ENCODE measurements around the gene ADD2.

Gene ADD2

DNA sequence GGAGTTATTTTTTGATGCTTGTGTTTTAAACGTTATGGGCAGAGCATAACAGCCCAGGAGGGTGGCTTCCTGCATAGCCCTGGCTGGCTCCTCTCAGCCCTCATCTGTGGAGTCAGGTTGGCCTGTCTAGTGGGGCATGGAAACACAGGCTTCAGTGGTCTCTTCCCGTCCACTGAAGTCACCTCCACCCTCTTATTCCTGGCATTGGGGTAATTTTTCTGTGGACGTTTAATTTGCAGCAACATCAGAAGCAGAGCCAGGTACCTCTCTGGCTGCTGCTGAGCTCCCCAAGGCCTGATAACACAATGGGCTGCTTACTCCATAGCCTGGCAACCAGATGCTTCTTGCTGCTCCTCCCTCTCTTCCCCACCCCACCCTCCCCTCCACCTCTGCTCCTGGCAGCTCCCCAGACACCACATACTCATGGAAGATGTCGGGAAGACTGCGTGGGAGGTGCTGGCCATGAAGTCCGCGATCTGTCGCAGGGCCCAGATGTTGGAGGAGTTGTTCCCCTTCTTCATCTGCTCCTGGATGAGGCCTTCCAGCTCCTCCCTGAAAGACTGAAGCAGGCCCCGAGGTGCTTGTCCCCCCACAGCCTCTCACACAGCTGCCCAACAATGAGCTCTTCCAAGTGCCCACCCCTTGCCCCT lies 64.0 kb downstream of the ADD2 start:
- Histone ChIP-seq H3K9me3 (ENCODE audit: control insufficient read depth, insufficient read depth, low read length) (no peaks in the 10 kb centered on the region), H3K4me3 (ENCODE audit: low read depth, low read length) (no peak overlapping the region), H3K27me3 (ENCODE audit: control insufficient read depth, insufficient read depth, low read length) (no peaks in the 10 kb centered on the region), H3K36me3 (ENCODE audit: control insufficient read depth, insufficient read depth, low read length) (peaks cover 20% of the 10 kb centered on the region), H3K9ac (ENCODE audit: low read depth, low read length) (no peak overlapping the region), H3K4me1 (ENCODE audit: control insufficient read depth, insufficient read depth, low read length) (no peaks in the 10 kb centered on the region)

DNA sequence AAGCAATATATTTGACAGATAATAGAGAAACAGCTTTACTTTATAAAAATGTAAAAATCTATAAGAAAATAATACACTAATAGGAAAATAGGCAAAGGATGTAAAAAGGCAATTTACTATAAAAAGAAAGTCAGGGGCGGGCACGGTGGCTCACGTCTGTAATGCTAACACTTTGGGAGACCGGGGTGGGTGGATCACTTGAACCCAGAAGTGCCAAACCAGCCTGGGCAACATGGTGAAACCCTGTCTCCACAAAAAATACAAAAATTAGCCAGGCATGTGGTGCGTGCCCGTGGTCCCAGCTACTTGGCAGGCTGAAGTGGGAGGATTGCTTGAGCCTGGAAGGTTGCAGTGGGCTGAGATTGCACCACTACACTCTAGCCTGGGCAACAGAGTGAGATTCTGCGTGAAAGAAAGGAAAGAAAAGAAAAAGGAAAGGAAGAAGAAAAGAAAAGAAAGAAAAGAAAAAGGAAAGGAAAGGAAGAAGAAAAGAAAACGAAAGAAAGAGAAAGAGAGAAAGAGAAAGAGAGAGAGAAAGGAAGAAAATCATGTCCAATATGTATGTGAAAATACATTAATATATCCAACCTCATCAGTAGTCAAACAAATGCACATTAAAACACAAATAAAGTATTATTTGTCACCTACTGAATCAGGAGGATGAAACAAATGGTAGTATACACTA lies 65.1 kb downstream of the ADD2 start:
- Histone ChIP-seq H3K4me3 (ENCODE audit: low read depth, low read length) (no peak overlapping the region), H3K9ac (ENCODE audit: low read depth, low read length) (no peak overlapping the region), H3K9me3 (ENCODE audit: control insufficient read depth, insufficient read depth, low read length) (no peaks in the 10 kb centered on the region), H3K4me1 (ENCODE audit: control insufficient read depth, insufficient read depth, low read length) (no peaks in the 10 kb centered on the region), H3K36me3 (ENCODE audit: control insufficient read depth, insufficient read depth, low read length) (peaks cover 20% of the 10 kb centered on the region), H3K27me3 (ENCODE audit: control insufficient read depth, insufficient read depth, low read length) (no peaks in the 10 kb centered on the region)

DNA sequence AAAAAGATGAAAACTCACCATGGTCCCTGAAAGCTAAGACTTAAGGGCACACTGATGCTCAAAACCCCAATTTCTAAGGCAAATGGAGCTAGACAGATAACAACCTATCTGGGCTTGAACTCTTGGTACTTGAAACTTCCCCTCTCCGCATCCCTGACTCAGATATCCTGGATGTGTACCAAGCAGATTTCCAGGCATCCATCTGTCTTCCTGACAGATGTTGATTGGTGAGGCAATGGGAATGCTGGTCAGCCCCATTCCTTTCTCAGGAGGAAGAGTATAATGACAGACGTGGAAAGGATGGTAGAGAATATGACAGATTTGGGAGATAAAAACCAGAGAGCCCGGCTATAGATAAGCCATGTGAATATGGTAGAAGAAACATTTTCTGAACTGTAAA lies 69.2 kb downstream of the ADD2 start:
- Histone ChIP-seq H3K27me3 (ENCODE audit: control insufficient read depth, insufficient read depth, low read length) (no peaks in the 10 kb centered on the region), H3K9ac (ENCODE audit: low read depth, low read length) (no peak overlapping the region), H3K9me3 (ENCODE audit: control insufficient read depth, insufficient read depth, low read length) (no peaks in the 10 kb centered on the region), H3K4me1 (ENCODE audit: control insufficient read depth, insufficient read depth, low read length) (no peaks in the 10 kb centered on the region), H3K4me3 (ENCODE audit: low read depth, low read length) (no peak overlapping the region), H3K36me3 (ENCODE audit: control insufficient read depth, insufficient read depth, low read length) (peaks cover 14% of the 10 kb centered on the region)

DNA sequence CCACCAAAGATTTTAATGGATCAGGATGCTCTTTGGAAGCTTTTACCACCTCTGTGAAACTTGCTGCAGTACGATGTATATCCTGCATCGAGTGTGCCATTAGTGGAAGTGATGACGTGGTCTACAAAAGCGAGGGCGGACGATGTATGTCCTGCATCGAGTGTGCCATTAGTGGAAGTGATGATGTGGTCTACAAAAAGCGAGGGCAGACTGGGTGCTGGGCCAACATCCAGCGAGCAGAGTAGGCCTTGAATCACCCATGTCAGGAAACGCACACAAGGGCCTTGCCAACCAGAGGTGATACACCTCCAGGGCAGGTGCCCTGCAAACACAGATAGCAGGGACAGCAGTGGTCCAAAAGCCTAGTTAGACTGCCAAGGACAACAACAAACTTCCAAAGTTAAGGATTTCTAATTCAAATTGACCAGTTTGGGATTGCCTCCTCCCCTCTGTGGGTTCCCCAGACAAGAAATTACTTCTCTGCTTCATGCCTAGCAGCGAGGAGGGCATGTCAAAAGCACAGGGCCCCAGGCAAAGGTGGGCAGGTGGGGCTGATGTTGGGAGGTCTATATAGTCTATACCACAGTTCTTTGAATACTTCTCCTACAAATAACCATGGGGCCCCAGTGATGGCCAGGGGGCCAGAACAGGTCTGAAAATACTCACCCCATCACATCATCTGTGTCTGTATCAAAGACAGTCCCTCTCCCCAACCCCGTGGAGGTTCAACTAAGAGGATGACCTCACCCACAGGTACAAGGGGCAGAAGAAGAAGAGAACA lies 70.2 kb downstream of the ADD2 start:
- Histone ChIP-seq H3K9ac (ENCODE audit: low read depth, low read length) (no peak overlapping the region), H3K4me1 (ENCODE audit: control insufficient read depth, insufficient read depth, low read length) (no peaks in the 10 kb centered on the region), H3K36me3 (ENCODE audit: control insufficient read depth, insufficient read depth, low read length) (peaks cover 17% of the 10 kb centered on the region), H3K9me3 (ENCODE audit: control insufficient read depth, insufficient read depth, low read length) (no peaks in the 10 kb centered on the region), H3K4me3 (ENCODE audit: low read depth, low read length) (no peak overlapping the region), H3K27me3 (ENCODE audit: control insufficient read depth, insufficient read depth, low read length) (no peaks in the 10 kb centered on the region)

DNA sequence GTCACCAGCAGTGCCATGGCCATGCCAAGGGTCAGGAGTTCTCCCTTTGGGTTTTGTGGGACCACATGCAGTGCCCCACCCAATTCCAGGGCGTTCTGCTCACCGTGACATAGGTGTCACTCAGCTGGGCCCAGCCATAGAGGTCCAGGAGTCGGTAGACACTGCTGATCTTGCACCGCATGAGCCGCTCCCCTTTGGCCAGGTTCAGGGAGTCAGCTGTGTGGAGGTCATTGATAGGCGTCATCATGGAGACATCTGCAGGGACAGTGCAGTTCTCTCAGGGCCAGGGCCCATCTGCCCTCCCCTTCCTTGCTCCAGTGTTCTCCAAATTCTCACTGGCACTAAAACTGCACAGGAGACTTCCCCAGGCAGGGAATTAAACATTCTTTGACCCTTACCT lies 71.9 kb downstream of the ADD2 start:
- Histone ChIP-seq H3K4me1 (ENCODE audit: control insufficient read depth, insufficient read depth, low read length) (no peaks in the 10 kb centered on the region), H3K27me3 (ENCODE audit: control insufficient read depth, insufficient read depth, low read length) (no peaks in the 10 kb centered on the region), H3K9me3 (ENCODE audit: control insufficient read depth, insufficient read depth, low read length) (no peaks in the 10 kb centered on the region), H3K4me3 (ENCODE audit: low read depth, low read length) (no peak overlapping the region), H3K9ac (ENCODE audit: low read depth, low read length) (no peak overlapping the region), H3K36me3 (ENCODE audit: control insufficient read depth, insufficient read depth, low read length) (peaks cover 31% of the 10 kb centered on the region)

DNA sequence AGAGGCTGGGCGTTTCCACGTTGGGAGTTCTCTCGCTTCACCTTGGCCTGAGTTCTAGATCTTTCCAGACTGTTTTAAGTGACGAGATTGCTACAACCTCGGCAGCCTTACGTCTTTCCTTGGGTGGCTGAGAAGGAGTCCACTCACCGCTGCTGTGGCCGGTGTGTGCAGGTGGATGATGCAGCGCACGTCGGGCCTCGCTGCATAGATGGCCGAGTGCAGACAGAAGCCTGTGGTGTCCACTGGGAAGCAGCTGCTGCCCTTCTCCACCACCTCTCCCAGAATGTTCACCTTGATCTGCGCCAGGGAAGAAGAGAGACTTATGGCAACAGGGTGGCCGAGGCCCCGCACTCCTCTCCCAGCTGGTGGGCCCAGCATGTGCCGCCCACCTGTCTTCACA lies 75.7 kb downstream of the ADD2 start:
- Histone ChIP-seq H3K4me3 (ENCODE audit: low read depth, low read length) (no peak overlapping the region), H3K9me3 (ENCODE audit: control insufficient read depth, insufficient read depth, low read length) (no peaks in the 10 kb centered on the region), H3K4me1 (ENCODE audit: control insufficient read depth, insufficient read depth, low read length) (no peaks in the 10 kb centered on the region), H3K36me3 (ENCODE audit: control insufficient read depth, insufficient read depth, low read length) (peaks cover 42% of the 10 kb centered on the region), H3K9ac (ENCODE audit: low read depth, low read length) (no peak overlapping the region), H3K27me3 (ENCODE audit: control insufficient read depth, insufficient read depth, low read length) (no peaks in the 10 kb centered on the region)

DNA sequence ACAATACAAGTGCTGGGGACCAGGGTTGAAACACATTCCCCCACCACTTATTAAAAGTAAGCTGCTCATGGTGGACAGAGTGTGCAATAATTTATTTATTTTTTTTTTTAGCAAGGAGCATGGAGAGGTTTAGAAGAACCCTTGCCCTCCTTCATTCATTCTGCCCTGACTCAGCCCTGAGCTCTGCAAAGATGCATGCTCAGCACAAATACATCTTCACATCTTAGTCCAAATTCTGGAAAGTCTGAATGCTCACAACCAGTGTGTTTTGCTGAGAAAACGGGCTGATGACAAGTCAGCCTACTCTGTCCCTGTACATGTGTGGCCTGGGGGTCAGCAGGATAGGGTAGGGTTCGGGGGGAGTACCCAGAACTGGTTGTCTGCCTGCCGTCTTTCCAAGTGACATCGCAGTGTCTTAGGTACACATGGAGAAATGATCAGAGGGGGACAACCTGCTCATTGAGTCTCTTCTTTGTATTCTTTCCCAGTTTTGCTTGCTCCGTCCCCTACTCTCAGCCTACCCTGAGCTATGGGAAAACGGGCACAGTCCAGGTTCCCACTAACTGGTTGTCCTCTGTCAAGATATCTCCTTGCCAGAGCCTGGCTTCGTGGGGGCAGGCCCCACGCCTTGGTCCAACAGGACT lies 76.4 kb downstream of the ADD2 start:
- H3K36me3 ChIP-seq (ENCODE audit: control insufficient read depth, insufficient read depth, low read length) = peaks cover 43% of the 10 kb centered on the region
- no peaks in the 10 kb centered on the region for H3K4me1 ChIP-seq (ENCODE audit: control insufficient read depth, insufficient read depth, low read length)
- no peaks in the 10 kb centered on the region for H3K27me3 ChIP-seq (ENCODE audit: control insufficient read depth, insufficient read depth, low read length)
- no peak overlapping the region for H3K9ac ChIP-seq (ENCODE audit: low read depth, low read length)
- no peaks in the 10 kb centered on the region for H3K9me3 ChIP-seq (ENCODE audit: control insufficient read depth, insufficient read depth, low read length)
- no peak overlapping the region for H3K4me3 ChIP-seq (ENCODE audit: low read depth, low read length)

DNA sequence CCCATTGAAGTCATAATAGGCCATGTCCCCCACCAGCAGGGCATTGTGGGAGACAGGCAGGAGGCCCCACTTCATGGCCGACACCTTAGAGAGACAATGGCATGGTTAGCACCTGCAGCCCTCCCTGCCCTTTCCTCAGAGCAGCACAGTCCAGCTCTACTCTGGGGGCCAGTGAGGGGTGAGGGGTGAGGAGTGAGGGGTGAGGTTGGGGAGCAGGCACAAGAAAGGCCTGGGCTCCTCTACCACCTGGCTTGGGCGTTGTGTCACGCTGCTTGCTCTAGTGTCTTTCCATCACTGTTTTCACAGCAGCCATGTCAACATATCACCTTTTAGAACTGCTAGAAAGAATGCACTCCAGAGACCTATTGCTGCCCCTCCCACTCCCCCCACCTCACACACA lies 77.2 kb downstream of the ADD2 start:
- Histone ChIP-seq H3K4me1 (ENCODE audit: control insufficient read depth, insufficient read depth, low read length) (no peaks in the 10 kb centered on the region), H3K27me3 (ENCODE audit: control insufficient read depth, insufficient read depth, low read length) (no peaks in the 10 kb centered on the region), H3K9me3 (ENCODE audit: control insufficient read depth, insufficient read depth, low read length) (no peaks in the 10 kb centered on the region), H3K36me3 (ENCODE audit: control insufficient read depth, insufficient read depth, low read length) (peaks cover 44% of the 10 kb centered on the region), H3K4me3 (ENCODE audit: low read depth, low read length) (no peak overlapping the region), H3K9ac (ENCODE audit: low read depth, low read length) (no peak overlapping the region)

DNA sequence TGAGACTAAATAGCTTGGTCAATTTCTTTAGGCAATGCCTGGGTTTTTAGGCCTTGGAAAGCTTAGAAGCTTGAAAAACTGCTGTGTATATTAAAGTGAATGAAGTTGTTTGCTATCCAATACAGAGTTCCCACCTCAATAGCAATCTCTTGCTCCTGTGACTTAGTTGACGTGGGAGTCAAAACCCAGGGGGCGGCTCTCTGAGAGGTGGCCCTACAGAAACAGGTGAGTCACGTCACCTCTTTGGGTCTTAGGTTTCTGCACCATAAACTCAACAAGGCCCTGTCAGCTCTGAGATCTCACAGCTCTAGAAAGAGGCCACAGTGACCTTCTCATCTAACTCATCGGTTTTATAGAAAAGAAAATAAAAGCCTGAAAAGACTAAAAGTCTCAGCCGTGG lies 79.6 kb downstream of the ADD2 start:
- H3K36me3 ChIP-seq (ENCODE audit: control insufficient read depth, insufficient read depth, low read length) = peaks cover 50% of the 10 kb centered on the region
- H3K4me1 ChIP-seq (ENCODE audit: control insufficient read depth, insufficient read depth, low read length) = no peaks in the 10 kb centered on the region
- H3K9me3 ChIP-seq (ENCODE audit: control insufficient read depth, insufficient read depth, low read length) = no peaks in the 10 kb centered on the region
- no peak overlapping the region for H3K9ac ChIP-seq (ENCODE audit: low read depth, low read length)
- no peak overlapping the region for H3K4me3 ChIP-seq (ENCODE audit: low read depth, low read length)
- no peaks in the 10 kb centered on the region for H3K27me3 ChIP-seq (ENCODE audit: control insufficient read depth, insufficient read depth, low read length)

DNA sequence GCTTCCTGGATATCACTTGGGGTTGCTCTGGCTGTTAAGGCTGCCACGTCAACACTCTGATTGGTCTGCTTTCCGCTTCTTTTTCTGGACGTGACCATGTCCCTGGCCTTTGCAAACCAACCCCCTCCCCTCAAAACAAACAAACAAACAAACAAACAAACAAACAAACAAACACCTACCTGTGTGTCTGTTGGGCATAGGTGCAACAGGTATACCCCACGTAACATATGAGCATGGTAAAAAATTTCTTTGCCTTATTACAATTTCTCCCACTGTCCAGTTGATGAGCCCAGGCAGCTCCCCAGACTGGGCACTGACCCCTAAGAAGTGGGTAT lies 80.6 kb downstream of the ADD2 start:
- Histone ChIP-seq H3K9ac (ENCODE audit: low read depth, low read length) (no peak overlapping the region), H3K36me3 (ENCODE audit: control insufficient read depth, insufficient read depth, low read length) (peaks cover 48% of the 10 kb centered on the region), H3K4me3 (ENCODE audit: low read depth, low read length) (no peak overlapping the region), H3K9me3 (ENCODE audit: control insufficient read depth, insufficient read depth, low read length) (no peaks in the 10 kb centered on the region), H3K27me3 (ENCODE audit: control insufficient read depth, insufficient read depth, low read length) (no peaks in the 10 kb centered on the region), H3K4me1 (ENCODE audit: control insufficient read depth, insufficient read depth, low read length) (no peaks in the 10 kb centered on the region)

DNA sequence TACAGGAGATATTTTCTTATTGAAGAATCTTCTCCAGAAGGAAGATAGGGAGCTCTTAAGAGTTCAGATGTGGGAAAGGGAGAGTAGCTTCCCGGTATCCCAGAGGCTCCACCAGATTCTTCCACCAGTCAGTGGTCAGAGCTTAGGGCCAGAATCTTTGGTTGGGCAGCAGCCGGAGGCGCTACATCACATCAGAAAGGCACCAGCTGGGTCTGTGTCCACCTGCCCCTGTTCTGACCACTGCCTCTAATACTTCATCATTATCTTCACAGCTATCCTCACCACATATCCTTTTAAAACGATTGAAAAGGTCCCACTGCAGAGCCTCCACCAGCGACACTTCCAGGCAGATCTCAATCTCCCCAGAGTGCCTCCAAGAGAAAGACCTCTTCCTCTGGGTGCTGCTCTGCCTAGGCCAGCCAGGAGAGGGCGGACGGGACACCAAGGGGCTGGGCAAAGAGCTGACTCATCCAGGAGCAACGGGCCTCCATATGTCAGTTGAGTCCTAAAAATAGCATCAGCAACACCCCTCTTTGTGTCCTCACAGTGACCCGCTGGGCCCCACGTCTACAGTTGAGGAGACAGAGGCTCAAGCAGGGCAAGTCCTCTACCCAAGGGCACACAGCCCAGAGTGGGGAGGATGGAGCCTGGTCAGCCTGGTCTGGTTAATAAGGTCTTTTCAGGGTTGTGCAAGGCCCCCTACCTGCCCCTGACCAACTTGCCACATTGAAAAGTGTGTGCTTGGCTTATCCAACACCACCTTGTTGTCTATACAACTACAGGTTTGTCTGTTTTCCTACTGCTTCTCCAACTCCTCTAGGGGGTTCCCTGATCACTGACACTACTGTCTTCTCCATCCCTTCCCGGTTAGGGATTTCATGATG lies 81.2 kb downstream of the ADD2 start:
- Histone ChIP-seq H3K4me3 (ENCODE audit: low read depth, low read length) (no peak overlapping the region), H3K4me1 (ENCODE audit: control insufficient read depth, insufficient read depth, low read length) (no peaks in the 10 kb centered on the region), H3K36me3 (ENCODE audit: control insufficient read depth, insufficient read depth, low read length) (peaks cover 42% of the 10 kb centered on the region), H3K9me3 (ENCODE audit: control insufficient read depth, insufficient read depth, low read length) (no peaks in the 10 kb centered on the region), H3K9ac (ENCODE audit: low read depth, low read length) (peak overlapping the region; percentile 16), H3K27me3 (ENCODE audit: control insufficient read depth, insufficient read depth, low read length) (no peaks in the 10 kb centered on the region)

All from iPS-15b (cell line).